Peyer's patch (tissue), 4 donors: Measurements from ENCODE around the gene GALNT13.

Source experiments
- CTCF ChIP-seq, 6 experiments: fragments of 450-650 bp in 4 of 6; fragments of 200-600 bp in 2 of 6; sonication (generic) in 1 of 6; IDR thresholded peaks; one replicate each; pipeline ENCODE4 v1.5.1; 2017 to 2019; ENCODE audit warnings: antibody characterized with exemption in 6 of 6, mild to moderate bottlenecking in 3 of 6, moderate library complexity in 1 of 6
- POLR2A ChIP-seq, 2 donors: fragments of 450-650 bp; IDR thresholded peaks; one replicate each; pipeline ENCODE4 v1.5.1; 2017; ENCODE audit warnings: antibody characterized with exemption in 2 of 2, mild to moderate bottlenecking in 2 of 2, moderate library complexity in 2 of 2

DNA sequence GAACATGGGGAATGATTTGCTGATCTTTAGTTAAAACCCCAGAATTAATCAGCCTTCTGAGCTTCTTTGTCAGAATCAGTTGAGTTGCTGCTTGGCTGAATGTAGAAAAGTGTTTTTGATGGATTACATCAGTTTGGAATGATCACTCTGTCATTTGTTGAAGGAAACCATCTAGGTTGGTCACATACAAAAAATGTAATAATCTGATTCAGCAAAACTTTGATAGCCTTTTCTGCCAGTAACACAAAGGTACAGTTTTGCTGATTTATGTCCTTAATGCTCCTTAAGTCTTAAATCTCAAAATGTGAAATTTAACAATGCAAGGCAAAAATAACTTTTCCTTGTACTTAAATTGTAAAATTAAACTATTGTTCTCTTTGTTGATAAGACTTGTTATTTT lies 74.3 kb downstream of the GALNT13 start:
- TF ChIP-seq CTCF (IDR thresholded peaks at IDR 0.05) (no peak), POLR2A (IDR thresholded peaks at IDR 0.05) (no peak)
